IMR-90 (cell line): ENCODE data around the gene GSTT2B. TPM values are rescaled to one million over a fixed set of nuclear protein-coding genes. Genes with fewer than 3 reads are reported as not detected.

Source experiments
- ATAC-seq: fragments of 200-7000 bp; cut with Tn5 transposase; 2 replicates; pipeline ENCODE4 v1.9.1; 2020; ENCODE audit warnings: low read depth, mild to moderate bottlenecking, moderate library complexity
- BruUV-seq: library from RNA; stranded (reverse); fragments of 400-500 nt; replicated peaks from 2 replicates; lab custom pipeline; 2021; lab: Mats Ljungman, UMichigan
- CTCF ChIA-PET: fragments of 300-600 bp; formaldehyde crosslinking; extraction: SDS; loops from one replicate; lab custom pipeline; 2021; ENCODE audit warnings: antibody characterized with exemption; lab: Yijun Ruan, JAX
- POLR2A ChIA-PET: fragments of 300-600 bp; sonication (Branson Sonifier 250); formaldehyde crosslinking; loops from one replicate; lab custom pipeline; 2022; ENCODE audit warnings: antibody characterized with exemption; ENCODE audit not compliant: unreplicated experiment; lab: Charles Lee
- DNase-seq: peaks from one replicate; pipeline ENCODE4 v3.0.0; 2013
- H2AFZ ChIP-seq: replicated peaks from 2 replicates; pipeline ENCODE3; 2013; ENCODE audit warnings: low read length, mild to moderate bottlenecking; ENCODE audit not compliant: poor library complexity
- H2AK5ac ChIP-seq: 2 replicates; pipeline ENCODE4 v1.6.1; 2013; ENCODE audit warnings: low read depth, low read length, inconsistent platforms
- H2AK9ac ChIP-seq: replicated peaks from 2 replicates; pipeline ENCODE3; 2013; ENCODE audit warnings: mild to moderate bottlenecking, low read depth, low read length, moderate library complexity; ENCODE audit not compliant: poor library complexity
- H2BK120ac ChIP-seq: 2 replicates; pipeline ENCODE4 v1.6.1; 2013; ENCODE audit warnings: low read depth, low read length, inconsistent platforms
- H2BK15ac ChIP-seq: 3 replicates; pipeline ENCODE4 v1.6.1; 2013; ENCODE audit warnings: low read depth, low read length, inconsistent platforms
- H2BK20ac ChIP-seq: 2 replicates; pipeline ENCODE4 v1.6.1; 2013; ENCODE audit warnings: low read depth, mild to moderate bottlenecking, inconsistent platforms, low read length, moderate library complexity
- H2BK5ac ChIP-seq: 2 replicates; pipeline ENCODE4 v1.6.1; 2013; ENCODE audit warnings: mild to moderate bottlenecking, low read depth, low read length, inconsistent platforms; ENCODE audit not compliant: poor library complexity, severe bottlenecking
- H3K14ac ChIP-seq: replicated peaks from 2 replicates; pipeline ENCODE4 v1.6.1; 2013; ENCODE audit warnings: low read depth, low read length, inconsistent platforms
- H3K18ac ChIP-seq: 2 replicates; pipeline ENCODE4 v1.6.1; 2013; ENCODE audit warnings: low read depth, low read length, control low read depth
- H3K23ac ChIP-seq: 2 replicates; pipeline ENCODE4 v1.6.1; 2013; ENCODE audit warnings: low read depth, low read length, inconsistent platforms
- H3K27ac ChIP-seq: 2 replicates; pipeline ENCODE4 v1.5.1; 2013; ENCODE audit warnings: mild to moderate bottlenecking, control low read depth, low read length; ENCODE audit not compliant: insufficient read depth
- H3K27me3 ChIP-seq: 2 replicates; pipeline ENCODE4 v1.6.1; 2013; ENCODE audit warnings: low read length; ENCODE audit not compliant: control insufficient read depth, insufficient read depth
- H3K36me3 ChIP-seq: 2 replicates; pipeline ENCODE4 v1.6.1; 2013; ENCODE audit warnings: low read length, mixed read lengths; ENCODE audit not compliant: control insufficient read depth, insufficient read depth
- H3K4ac ChIP-seq: 2 replicates; pipeline ENCODE4 v1.6.1; 2013; ENCODE audit warnings: low read depth, low read length, inconsistent platforms
- H3K4me1 ChIP-seq: 2 replicates; pipeline ENCODE4 v1.6.1; 2013; ENCODE audit warnings: low read length, mixed read lengths; ENCODE audit not compliant: control insufficient read depth, insufficient read depth
- H3K4me2 ChIP-seq: 2 replicates; pipeline ENCODE4 v1.6.1; 2013; ENCODE audit warnings: low read depth, mild to moderate bottlenecking, control low read depth, low read length, moderate library complexity
- H3K4me3 ChIP-seq: 2 replicates; pipeline ENCODE4 v1.5.1; 2013; ENCODE audit warnings: low read depth, mild to moderate bottlenecking, control low read depth, low read length, moderate library complexity; ENCODE audit not compliant: insufficient read depth
- H3K56ac ChIP-seq: 2 replicates; pipeline ENCODE4 v1.6.1; 2013; ENCODE audit warnings: low read length, inconsistent platforms; ENCODE audit not compliant: insufficient read depth; ENCODE audit errors: extremely low read depth
- H3K79me1 ChIP-seq, 2 experiments: 2 replicates each; pipeline ENCODE4 v1.6.1; 2013; ENCODE audit warnings: low read length in 2 of 2, inconsistent platforms in 1 of 2, low read depth in 1 of 2
- H3K9ac ChIP-seq: 2 replicates; pipeline ENCODE4 v1.6.1; 2013; ENCODE audit warnings: low read depth, low read length, control low read depth
- H3K9me1 ChIP-seq: 2 replicates; pipeline ENCODE4 v1.6.1; 2013; ENCODE audit warnings: low read length, inconsistent platforms; ENCODE audit not compliant: insufficient read depth
- H3K9me3 ChIP-seq: 2 replicates; pipeline ENCODE4 v1.6.1; 2013; ENCODE audit warnings: low read length; ENCODE audit not compliant: control insufficient read depth, insufficient read depth
- H4K20me1 ChIP-seq: 2 replicates; pipeline ENCODE4 v1.6.1; 2013; ENCODE audit warnings: low read length, inconsistent platforms; ENCODE audit not compliant: insufficient read depth
- H4K5ac ChIP-seq: 2 replicates; pipeline ENCODE4 v1.6.1; 2013; ENCODE audit warnings: mild to moderate bottlenecking, low read depth, low read length, control low read depth
- H4K8ac ChIP-seq, 2 experiments: 2 replicates each; pipeline ENCODE4 v1.6.1; 2013; ENCODE audit warnings: low read depth in 2 of 2, low read length in 2 of 2, control low read depth in 1 of 2, inconsistent platforms in 1 of 2
- H4K91ac ChIP-seq: 2 replicates; pipeline ENCODE4 v1.6.1; 2013; ENCODE audit warnings: low read depth, low read length, inconsistent platforms; ENCODE audit not compliant: insufficient read depth
- BHLHE40 ChIP-seq: fragments of 150-350 bp; IDR thresholded peaks from 2 replicates; pipeline ENCODE4 v1.6.1; 2016; ENCODE audit warnings: mild to moderate bottlenecking, low read depth, low read length
- CEBPB ChIP-seq: IDR thresholded peaks from 2 replicates; pipeline ENCODE4 v1.6.1; 2012; ENCODE audit warnings: low read depth, low read length, improper control_type of control experiment
- FOS ChIP-seq: fragments of 150-350 bp; IDR thresholded peaks from 2 replicates; pipeline ENCODE4 v1.6.1; 2016; ENCODE audit warnings: low read depth, low read length
- MAFK ChIP-seq: IDR thresholded peaks from 2 replicates; pipeline ENCODE4 v1.6.1; 2012; ENCODE audit warnings: low read depth, low read length, improper control_type of control experiment
- MAZ ChIP-seq: IDR thresholded peaks from 2 replicates; pipeline ENCODE4 v1.6.1; 2012; ENCODE audit warnings: low read depth, mild to moderate bottlenecking, low read length, improper control_type of control experiment, moderate library complexity, borderline replicate concordance
- MXI1 ChIP-seq: IDR thresholded peaks from 2 replicates; pipeline ENCODE4 v1.6.1; 2012; ENCODE audit warnings: low read depth, mild to moderate bottlenecking, low read length, moderate library complexity, borderline replicate concordance
- NFE2L2 ChIP-seq: fragments of 150-350 bp; IDR thresholded peaks from 2 replicates; pipeline ENCODE4 v1.6.1; 2016; ENCODE audit warnings: low read depth, mild to moderate bottlenecking, low read length
- POLR2A ChIP-seq: IDR thresholded peaks from 2 replicates; pipeline ENCODE4 v1.6.1; 2012; ENCODE audit warnings: mild to moderate bottlenecking, low read depth, low read length
- RAD21 ChIP-seq: IDR thresholded peaks from 2 replicates; pipeline ENCODE4 v1.6.1; 2012; ENCODE audit warnings: low read length, improper control_type of control experiment
- RCOR1 ChIP-seq: IDR thresholded peaks from 2 replicates; pipeline ENCODE4 v1.6.1; 2012; ENCODE audit warnings: mild to moderate bottlenecking, low read length, improper control_type of control experiment; ENCODE audit not compliant: insufficient replicate concordance
- SMC3 ChIP-seq: fragments of 150-350 bp; IDR thresholded peaks from 2 replicates; pipeline ENCODE4 v1.6.1; 2016; ENCODE audit warnings: low read depth, mild to moderate bottlenecking, antibody characterized with exemption, low read length, moderate library complexity
- USF2 ChIP-seq: fragments of 150-350 bp; IDR thresholded peaks from 2 replicates; pipeline ENCODE4 v1.6.1; 2017; ENCODE audit warnings: mild to moderate bottlenecking, antibody characterized with exemption, low read length, low read depth
- WGBS, 2 experiments: methylation state at CpG; one replicate each; pipeline versions ENCODE4 v1.1.5 to v1.1.7; 2013; ENCODE audit warnings: missing lambda C conversion rate in 2 of 2; ENCODE audit not compliant: insufficient read length in 1 of 2; ENCODE audit errors: extremely low coverage in 2 of 2; 5-methylcytosine and 5-hydroxymethylcytosine counted together
- dilution Hi-C: fragments of 300-500 bp; cut with HindIII; formaldehyde crosslinking; loops from one replicate; pipeline ENCODE4 v1.14.3; 2018; ENCODE audit warnings: low sequenced_read_pairs; ENCODE audit not compliant: unreplicated experiment
- in situ Hi-C: fragments of 300-500 bp; cut with MboI; formaldehyde crosslinking; loops from 3 replicates; pipeline ENCODE4 v1.14.3; 2019; ENCODE audit warnings: low sequenced_read_pairs, inconsistent platforms, mixed read lengths
- intact Hi-C: fragments of 100-400 bp; cut with micrococcal nuclease; formaldehyde crosslinking; loops from 2 replicates; pipeline ENCODE4 v1.10.0; 2022
- polyA plus RNA-seq, 3 experiments: library from polyadenylated mRNA; depleted of rRNA; stranded (reverse); fragments of >200 nt; gene quantifications; 2 replicates each; pipeline ENCODE4 v1.2.3, GENCODE V29; 2012; ENCODE audit warnings: low replicate concordance in 1 of 3
- total RNA-seq: library from RNA; depleted of rRNA; stranded (reverse); fragments of >200 nt; gene quantifications from 2 replicates; pipeline ENCODE4 v1.2.3, GENCODE V29; 2012
- TF ChIP-seq, protein P1 (sequence below): conservative IDR thresholded peaks from 2 replicates; pipeline ENCODE4 v1.5.1; 2012; ENCODE audit warnings: mild to moderate bottlenecking, low read depth, low read length, improper control_type of control experiment
- TF ChIP-seq, protein P2 (sequence below): fragments of 150-350 bp; IDR thresholded peaks from 2 replicates; pipeline ENCODE4 v1.6.1; 2016; ENCODE audit warnings: low read depth, mild to moderate bottlenecking, low read length, moderate library complexity, borderline replicate concordance

Gene GSTT2B
- total and polyA plus RNA-seq, 2 of the 4 experiments (the other 2 are of a cell fraction) = 15.1 to 77.0 TPM

DNA sequence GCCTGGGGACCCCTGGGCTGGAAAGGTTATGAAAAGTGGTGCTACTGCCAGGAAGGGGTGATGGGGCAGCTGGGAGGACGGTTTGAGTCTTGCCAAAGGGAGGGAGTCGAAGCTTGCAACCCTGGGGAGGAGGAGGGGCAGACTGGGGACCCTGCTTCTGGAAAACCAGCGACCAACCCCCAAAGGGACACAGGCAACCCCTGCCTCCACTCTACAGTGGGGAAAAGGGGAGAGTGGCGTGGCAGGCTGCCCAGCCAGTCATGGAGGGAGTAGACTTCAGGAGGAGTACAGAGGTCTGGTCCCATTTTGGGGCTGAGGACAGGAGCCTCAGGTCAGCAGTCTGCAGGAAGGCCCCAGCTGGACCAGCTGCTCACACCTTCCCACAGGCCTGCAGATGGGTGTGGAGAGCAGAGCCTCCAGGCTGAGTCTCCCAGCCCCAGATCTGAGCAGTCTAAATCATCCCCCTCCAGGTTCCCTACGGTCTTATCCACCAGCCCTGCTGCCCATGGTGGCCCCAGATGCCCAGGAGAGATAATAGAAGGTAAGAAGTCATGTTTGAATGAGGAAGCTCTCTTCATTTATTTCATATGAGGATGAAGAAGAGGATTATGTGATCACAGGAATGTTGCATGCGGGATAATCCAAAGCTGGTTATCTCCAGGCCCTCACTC is 10.0 kb upstream of the GSTT2B start:
- Histone ChIP-seq H3K4me2 (no peak overlapping the region), H3K23ac (no peak overlapping the region), H3K27me3 (no peaks in the 10 kb centered on the region), H3K9ac (no peak overlapping the region), H3K9me1 (no peaks in the 10 kb centered on the region), H3K9me3 (no peaks in the 10 kb centered on the region), H4K8ac (no peak overlapping the region), H3K27ac (no peak overlapping the region), H3K56ac (no peak overlapping the region), H3K4me1 (no peaks in the 10 kb centered on the region), H2AK9ac (no peak overlapping the region), H2BK5ac (no peak overlapping the region), H2BK120ac (no peak overlapping the region), H3K18ac (no peak overlapping the region), H4K5ac (no peak overlapping the region), H2BK15ac (no peak overlapping the region), H3K4me3 (no peak overlapping the region), H4K20me1 (peaks cover 8% of the 10 kb centered on the region), H3K14ac (no peak overlapping the region), H2AFZ (no peak overlapping the region), H2BK20ac (no peak overlapping the region), H3K4ac (no peak overlapping the region), H2AK5ac (no peak overlapping the region), H3K36me3 (peaks cover 21% of the 10 kb centered on the region), H3K79me1 (peaks cover 9 to 23% of the 10 kb centered on the region in 2 experiments), H4K91ac (no peak overlapping the region)
- TF ChIP-seq RCOR1 = no peak
- no peak for TF ChIP-seq POLR2A
- no peak for TF ChIP-seq MAZ
- no peak for TF ChIP-seq MXI1
- TF ChIP-seq MAFK = no peak
- TF ChIP-seq BHLHE40 = no peak
- no peak for TF ChIP-seq RAD21
- no peak for TF ChIP-seq FOS
- TF ChIP-seq, protein P1, sequence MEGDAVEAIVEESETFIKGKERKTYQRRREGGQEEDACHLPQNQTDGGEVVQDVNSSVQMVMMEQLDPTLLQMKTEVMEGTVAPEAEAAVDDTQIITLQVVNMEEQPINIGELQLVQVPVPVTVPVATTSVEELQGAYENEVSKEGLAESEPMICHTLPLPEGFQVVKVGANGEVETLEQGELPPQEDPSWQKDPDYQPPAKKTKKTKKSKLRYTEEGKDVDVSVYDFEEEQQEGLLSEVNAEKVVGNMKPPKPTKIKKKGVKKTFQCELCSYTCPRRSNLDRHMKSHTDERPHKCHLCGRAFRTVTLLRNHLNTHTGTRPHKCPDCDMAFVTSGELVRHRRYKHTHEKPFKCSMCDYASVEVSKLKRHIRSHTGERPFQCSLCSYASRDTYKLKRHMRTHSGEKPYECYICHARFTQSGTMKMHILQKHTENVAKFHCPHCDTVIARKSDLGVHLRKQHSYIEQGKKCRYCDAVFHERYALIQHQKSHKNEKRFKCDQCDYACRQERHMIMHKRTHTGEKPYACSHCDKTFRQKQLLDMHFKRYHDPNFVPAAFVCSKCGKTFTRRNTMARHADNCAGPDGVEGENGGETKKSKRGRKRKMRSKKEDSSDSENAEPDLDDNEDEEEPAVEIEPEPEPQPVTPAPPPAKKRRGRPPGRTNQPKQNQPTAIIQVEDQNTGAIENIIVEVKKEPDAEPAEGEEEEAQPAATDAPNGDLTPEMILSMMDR = no peak
- TF ChIP-seq NFE2L2 = no peak
- TF ChIP-seq, protein P2, sequence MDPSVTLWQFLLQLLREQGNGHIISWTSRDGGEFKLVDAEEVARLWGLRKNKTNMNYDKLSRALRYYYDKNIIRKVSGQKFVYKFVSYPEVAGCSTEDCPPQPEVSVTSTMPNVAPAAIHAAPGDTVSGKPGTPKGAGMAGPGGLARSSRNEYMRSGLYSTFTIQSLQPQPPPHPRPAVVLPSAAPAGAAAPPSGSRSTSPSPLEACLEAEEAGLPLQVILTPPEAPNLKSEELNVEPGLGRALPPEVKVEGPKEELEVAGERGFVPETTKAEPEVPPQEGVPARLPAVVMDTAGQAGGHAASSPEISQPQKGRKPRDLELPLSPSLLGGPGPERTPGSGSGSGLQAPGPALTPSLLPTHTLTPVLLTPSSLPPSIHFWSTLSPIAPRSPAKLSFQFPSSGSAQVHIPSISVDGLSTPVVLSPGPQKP = no peak
- TF ChIP-seq CEBPB = no peak
- TF ChIP-seq SMC3 = no peak
- TF ChIP-seq USF2 = no peak
- intact Hi-C loops (no loop called here), in situ Hi-C loops (no loop called here), dilution Hi-C loops (no loop called here)
- no CpG with 5 or more reads among the region's 6 CpGs for WGBS, 2 experiments
- CTCF ChIA-PET = no interaction called here
- DNase-seq (no peak), ATAC-seq (no peak)
- no TSS peak for BruUV-seq
- POLR2A ChIA-PET = interaction anchor here (0.6 kb wide), 1 partner anchor 113 kb away, joined by 3 read pairs; the partner anchor contains the start of gene SLC2A11
